Panc1 (cell line): ENCODE data around the gene SMG1. TPM values are rescaled to one million over a fixed set of nuclear protein-coding genes. Genes with fewer than 3 reads are reported as not detected.

Experiments used
- ATAC-seq: fragments of 200-7000 bp; cut with Tn5 transposase; 2 replicates; pipeline ENCODE4 v1.9.1; 2020; ENCODE audit warnings: mild to moderate bottlenecking, moderate library complexity
- BruUV-seq: library from RNA; stranded (reverse); fragments of 400-500 nt; replicated peaks from 2 replicates; lab custom pipeline; 2021; lab: Mats Ljungman, UMichigan
- CTCF ChIA-PET: fragments of 300-600 bp; sonication (Branson Sonifier 250); formaldehyde crosslinking; loops from one replicate; lab custom pipeline; 2022; ENCODE audit warnings: antibody characterized with exemption; lab: Charles Lee
- POLR2A ChIA-PET: fragments of 300-600 bp; sonication (Branson Sonifier 250); formaldehyde crosslinking; loops from one replicate; lab custom pipeline; 2022; ENCODE audit warnings: antibody characterized with exemption; lab: Charles Lee
- DNase-seq: peaks from one replicate; pipeline ENCODE4 v3.0.0-alpha.2; 2010; ENCODE audit warnings: low read depth, low spot score
- H3K27ac ChIP-seq: 2 replicates; pipeline ENCODE4 v1.5.1; 2011; ENCODE audit warnings: mild to moderate bottlenecking, low read length, inconsistent platforms
- H3K27me3 ChIP-seq: fragments of 200-500 bp; sonication (Bioruptor generic); 2 replicates; pipeline ENCODE4 v1.6.0; 2014; ENCODE audit warnings: low read length, inconsistent platforms; ENCODE audit not compliant: control insufficient read depth, insufficient read depth
- H3K36me3 ChIP-seq: fragments of 200-500 bp; sonication (Bioruptor generic); 2 replicates; pipeline ENCODE4 v1.5.1; 2014; ENCODE audit warnings: inconsistent platforms, mild to moderate bottlenecking, low read length, moderate library complexity; ENCODE audit not compliant: control insufficient read depth, insufficient read depth
- H3K4me1 ChIP-seq: 2 replicates; pipeline ENCODE4 v1.5.1; 2011; ENCODE audit warnings: inconsistent platforms, mild to moderate bottlenecking, low read length, moderate library complexity; ENCODE audit not compliant: control insufficient read depth, insufficient read depth
- H3K4me3 ChIP-seq, 2 experiments: 2 replicates each; pipeline ENCODE4 v1.5.1; 2011 to 2012; ENCODE audit warnings: low read depth in 2 of 2, low read length in 2 of 2, mild to moderate bottlenecking in 2 of 2, inconsistent platforms in 1 of 2, moderate library complexity in 1 of 2
- H3K9me3 ChIP-seq: fragments of 200-500 bp; sonication (Bioruptor generic); 2 replicates; pipeline ENCODE4 v1.5.1; 2014; ENCODE audit warnings: low read depth, mild to moderate bottlenecking, inconsistent platforms, low read length, moderate library complexity; ENCODE audit not compliant: control insufficient read depth, insufficient read depth
- CTCF ChIP-seq: fragments of 450-650 bp; IDR thresholded peaks from 2 replicates; pipeline ENCODE4 v1.5.1; 2017; ENCODE audit warnings: mild to moderate bottlenecking
- POLR2AphosphoS5 ChIP-seq: IDR thresholded peaks from 2 replicates; pipeline ENCODE4 v1.6.1; 2012; ENCODE audit warnings: mild to moderate bottlenecking, low read depth, low read length, moderate library complexity
- REST ChIP-seq, 2 experiments: IDR thresholded peaks; 2 replicates each; pipeline ENCODE4 v1.6.1; 2011 to 2012; ENCODE audit warnings: low read depth in 2 of 2, control low read depth in 1 of 2, low read length in 1 of 2, mild to moderate bottlenecking in 1 of 2, moderate library complexity in 1 of 2; ENCODE audit not compliant: insufficient read depth in 1 of 2
- SIN3A ChIP-seq: IDR thresholded peaks from 2 replicates; pipeline ENCODE4 v1.6.1; 2012; ENCODE audit warnings: low read depth, mild to moderate bottlenecking, low read length, moderate library complexity, borderline replicate concordance; ENCODE audit not compliant: insufficient read depth
- TCF7L2 ChIP-seq: IDR thresholded peaks from 2 replicates; pipeline ENCODE4 v1.6.1; 2011; ENCODE audit warnings: mild to moderate bottlenecking, low read depth, low read length, inconsistent platforms
- in situ Hi-C: cut with HindIII; loops from 2 replicates; pipeline ENCODE4 v1.10.0; 2016; ENCODE audit warnings: low sequenced_read_pairs, low pct_unique_long_range_greater_than_20kb
- intact Hi-C: fragments of 100-400 bp; cut with micrococcal nuclease; formaldehyde crosslinking; loops from one replicate; pipeline ENCODE4 v1.10.0; 2022; ENCODE audit not compliant: unreplicated experiment
- total RNA-seq: library from RNA; stranded (reverse); gene quantifications from one replicate; pipeline ENCODE4 v1.2.1, GENCODE V29; 2021; ENCODE audit not compliant: unreplicated experiment

The SMG1 gene
- total RNA-seq, 1 experiment from 2014 or later: 113 TPM

GRCh38 chr16:18942061-18942460 is 15.9 kb upstream of the SMG1 start:
- POLR2A ChIA-PET: no interaction called here
- TF ChIP-seq POLR2AphosphoS5: no peak
- no peak for TF ChIP-seq TCF7L2
- no peak for TF ChIP-seq SIN3A
- TF ChIP-seq REST (IDR thresholded peaks at IDR 0.05; ENCODE audit: insufficient read depth in 1 of 2, low read depth in 2 of 2, low read length in 1 of 2): no peak
- TF ChIP-seq CTCF: no peak
- H3K27me3 ChIP-seq: no peaks in the 10 kb centered on the region
- H3K27ac ChIP-seq: no peak overlapping the region
- intact Hi-C loops (no loop called here), in situ Hi-C loops (no loop called here)
- no peak for ATAC-seq
- DNase-seq: no peak
- H3K4me1 ChIP-seq: no peaks in the 10 kb centered on the region; the same call in 1 of the 2 replicates
- H3K9me3 ChIP-seq: no peaks in the 10 kb centered on the region
- H3K4me3 ChIP-seq: no peak overlapping the region
- no peaks in the 10 kb centered on the region for H3K36me3 ChIP-seq
- CTCF ChIA-PET: no interaction called here
- no TSS peak for BruUV-seq

- no peaks in the 10 kb centered on the region; the same call in 1 of the 2 replicates for H3K4me1 ChIP-seq
- DNase-seq: no peak
- in situ Hi-C loops (no loop called here), intact Hi-C loops (no loop called here)
- ChIA-PET POLR2A (interaction anchor here (0.6 kb wide), 1 partner anchor 70 kb away, joined by 11 read pairs; no protein-coding TSS in a partner anchor), CTCF (interaction anchor here (0.7 kb wide), 3 partner anchors 73 to 153 kb away, joined by 3 to 5 read pairs (median 5); no protein-coding TSS in a partner anchor)
- H3K9me3 ChIP-seq: no peaks in the 10 kb centered on the region
- no peaks in the 10 kb centered on the region for H3K27me3 ChIP-seq
- no peak overlapping the region for H3K4me3 ChIP-seq
- TF ChIP-seq SIN3A (no peak), CTCF (no peak), POLR2AphosphoS5 (no peak), REST (IDR thresholded peaks at IDR 0.05; ENCODE audit: insufficient read depth in 1 of 2, low read depth in 2 of 2, low read length in 1 of 2) (no peak), TCF7L2 (no peak)
- no peaks in the 10 kb centered on the region for H3K36me3 ChIP-seq
- BruUV-seq: no TSS peak
- no peak overlapping the region for H3K27ac ChIP-seq
- ATAC-seq: no peak
Measured at GRCh38 chr16:18941471-18941870, 15.3 kb upstream of the SMG1 start.
